Measurements from ENCODE around the gene SLC24A4.

Gene SLC24A4

DNA sequence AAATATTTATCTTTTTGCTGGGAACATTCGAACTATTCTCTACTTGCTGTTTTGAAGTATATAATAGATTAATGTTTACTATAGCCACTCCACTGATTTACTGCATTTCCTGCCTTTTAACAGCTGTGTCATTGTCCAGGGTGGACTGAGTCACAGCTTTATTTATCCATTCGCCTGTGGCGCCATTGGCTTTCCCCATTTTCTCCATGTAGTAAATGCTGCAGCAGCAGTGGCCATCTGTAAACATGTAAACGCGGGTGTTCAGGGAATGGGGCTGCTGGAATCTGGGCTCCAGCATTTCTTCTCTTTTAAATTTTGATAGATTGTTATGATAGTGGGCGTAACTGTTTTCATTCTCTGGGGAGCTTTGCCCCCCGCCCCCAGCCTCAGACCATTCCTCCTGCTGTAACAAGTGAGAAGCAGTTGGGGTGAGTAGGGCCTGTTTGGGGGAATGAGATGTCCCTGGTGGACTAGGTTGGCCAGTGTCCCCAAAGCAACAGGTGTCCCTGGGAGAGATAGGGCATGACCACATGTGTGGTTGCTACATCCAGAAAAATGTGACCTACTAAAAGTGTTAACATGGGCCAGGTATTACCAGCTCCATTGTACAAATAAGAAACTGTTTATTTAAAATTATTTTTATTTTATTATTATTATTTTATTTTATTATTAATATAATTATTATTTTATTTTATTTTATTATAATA lies 223.5 kb downstream of the SLC24A4 start:
- DNase-seq (ENCODE audit: low read depth), result no peak

DNA sequence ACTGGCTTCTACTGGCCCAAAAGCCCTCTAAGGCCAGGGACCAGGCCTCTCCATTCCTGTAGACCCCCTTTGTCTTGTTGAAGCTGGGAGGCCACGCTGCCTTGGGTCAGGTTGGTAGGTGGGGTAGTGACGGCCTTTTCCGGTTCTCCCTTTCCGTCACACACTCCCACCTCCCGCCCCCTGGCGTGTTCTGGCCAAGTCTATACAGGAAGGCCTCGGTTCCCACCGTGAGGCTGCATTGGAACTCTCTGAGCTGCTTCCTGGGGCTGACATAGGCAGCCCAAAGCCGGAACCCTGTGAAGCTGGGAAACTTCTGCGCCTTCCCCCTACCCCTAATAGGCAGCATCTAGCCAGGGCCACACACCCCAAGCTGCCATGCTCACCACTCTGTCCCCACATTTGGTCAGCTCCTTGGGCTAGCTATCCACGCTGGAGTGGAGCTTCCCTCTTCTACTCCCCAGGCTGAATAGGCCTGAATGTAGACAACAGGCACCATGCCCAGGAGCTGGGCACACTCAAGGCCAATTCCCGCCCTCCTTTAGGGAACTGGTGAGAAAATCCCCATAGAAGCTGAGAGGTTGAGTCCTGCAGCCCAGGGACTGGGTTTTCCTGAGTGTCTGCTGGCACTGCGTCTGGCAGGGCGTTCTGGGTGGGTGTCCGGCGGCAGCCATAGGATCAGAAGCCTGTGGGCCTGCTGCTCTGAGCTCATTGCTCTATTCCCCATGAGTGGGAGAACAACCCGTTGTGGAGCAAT lies 226.3 kb downstream of the SLC24A4 start:
- DNase-seq (ENCODE audit: low read depth), result no peak

DNA sequence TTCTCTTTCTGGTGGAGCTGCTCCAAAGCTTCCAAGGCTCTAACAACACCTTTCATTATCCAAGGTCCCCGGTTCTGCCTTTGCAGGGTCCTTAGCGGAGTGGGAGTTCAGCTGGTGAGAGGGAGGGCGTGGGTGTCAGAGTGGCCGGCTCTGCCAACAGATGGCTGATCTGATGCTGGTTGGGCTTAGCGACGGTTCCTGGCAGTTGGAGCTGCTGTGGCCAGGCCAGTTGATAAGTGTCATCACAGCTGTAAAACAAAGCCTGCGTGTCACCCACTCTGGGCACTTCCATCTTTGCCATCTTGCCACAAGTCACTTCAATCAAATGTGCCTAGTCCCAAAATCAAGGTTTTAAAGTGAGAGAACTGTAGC lies 226.9 kb downstream of the SLC24A4 start:
- DNase-seq (ENCODE audit: low read depth), result no peak

All from activated gamma-delta T cell treated with anti-CD3 and anti-CD28 coated beads, Interleukin-2, amount 50 U/mL, for 16 hours (primary cell).